Glutamatergic neuron (in vitro differentiated cells): ENCODE results near the gene PDK2. TPM values are rescaled to one million over a fixed set of nuclear protein-coding genes. Genes with fewer than 3 reads are reported as not detected.
A peak's percentile ranks its signal among the peaks of the same experiment; 100 is the strongest.

Experiments used
- DNase-seq: peaks from one replicate; pipeline ENCODE4 v3.0.0; 2022
- H3K27ac Mint-ChIP-seq: one replicate; pipeline ENCODE4 v1.8.0; 2020; ENCODE audit warnings: mild to moderate bottlenecking, mixed read lengths, inconsistent platforms; ENCODE audit not compliant: unreplicated experiment
- H3K27me3 Mint-ChIP-seq: one replicate; pipeline ENCODE4 v1.8.0; 2020; ENCODE audit warnings: mild to moderate bottlenecking, moderate library complexity, mixed read lengths, inconsistent platforms; ENCODE audit not compliant: unreplicated experiment
- H3K36me3 Mint-ChIP-seq: one replicate; pipeline ENCODE4 v1.8.0; 2020; ENCODE audit warnings: mild to moderate bottlenecking, mixed read lengths, inconsistent platforms; ENCODE audit not compliant: unreplicated experiment
- H3K4me1 Mint-ChIP-seq: one replicate; pipeline ENCODE4 v1.8.0; 2020; ENCODE audit warnings: mild to moderate bottlenecking, low read depth, mixed read lengths, inconsistent platforms; ENCODE audit not compliant: unreplicated experiment
- H3K4me3 Mint-ChIP-seq: one replicate; pipeline ENCODE4 v1.8.0; 2020; ENCODE audit warnings: mild to moderate bottlenecking, mixed read lengths, inconsistent platforms; ENCODE audit not compliant: unreplicated experiment
- H3K9me3 Mint-ChIP-seq: one replicate; pipeline ENCODE4 v1.8.0; 2020; ENCODE audit warnings: mild to moderate bottlenecking, moderate library complexity, mixed read lengths, inconsistent platforms; ENCODE audit not compliant: unreplicated experiment
- CTCF ChIP-seq: fragments of 200-600 bp; sonication (generic); IDR thresholded peaks from one replicate; pipeline ENCODE4 v1.5.0; 2021; ENCODE audit not compliant: partially characterized antibody, unreplicated experiment
- total RNA-seq: library from RNA; stranded (reverse); fragmentation: NEBNext Ultra II Directional; extraction: Animal tissue kit (Norgen Biotek cat#: 25700); gene quantifications from one replicate; pipeline ENCODE4 v1.2.1, GENCODE V29; 2021; ENCODE audit not compliant: unreplicated experiment

PDK2 gene
- total RNA-seq, 1 donor from 2014 or later, result 36.9 TPM

GRCh38 chr17:50095626-50096037 is 481 bp downstream of the PDK2 start:
- Mint-ChIP-seq H3K36me3 (no peaks in the 10 kb centered on the region), H3K4me1 (peaks cover 19% of the 10 kb centered on the region), H3K27me3 (peaks cover 13% of the 10 kb centered on the region), H3K27ac (peak overlapping the region; percentile 85), H3K9me3 (peaks cover 9% of the 10 kb centered on the region), H3K4me3 (peak overlapping the region; percentile 98)
- DNase-seq, result peak; percentile 16
- no peak for TF ChIP-seq CTCF

GRCh38 chr17:50096092-50096491 is 941 bp downstream of the PDK2 start:
- no peak for DNase-seq
- Mint-ChIP-seq H3K36me3 (no peaks in the 10 kb centered on the region), H3K27ac (no peak overlapping the region), H3K4me1 (peaks cover 23% of the 10 kb centered on the region), H3K27me3 (peaks cover 13% of the 10 kb centered on the region), H3K4me3 (peak overlapping the region; percentile 98), H3K9me3 (peaks cover 13% of the 10 kb centered on the region)
- no peak for TF ChIP-seq CTCF

- Mint-ChIP-seq H3K36me3 (no peaks in the 10 kb centered on the region), H3K9me3 (peaks cover 14% of the 10 kb centered on the region), H3K27ac (no peak overlapping the region), H3K4me1 (peaks cover 29% of the 10 kb centered on the region), H3K27me3 (peaks cover 13% of the 10 kb centered on the region), H3K4me3 (no peak overlapping the region)
- peak; percentile 2 for DNase-seq
- no peak for TF ChIP-seq CTCF
Measured at GRCh38 chr17:50096758-50097157, 1.6 kb downstream of the PDK2 start.

- H3K4me1 Mint-ChIP-seq, result peaks cover 31% of the 10 kb centered on the region
- peaks cover 12% of the 10 kb centered on the region for H3K9me3 Mint-ChIP-seq
- no peak for DNase-seq
- no peak for TF ChIP-seq CTCF
- no peaks in the 10 kb centered on the region for H3K36me3 Mint-ChIP-seq
- H3K27me3 Mint-ChIP-seq, result peaks cover 13% of the 10 kb centered on the region
- H3K4me3 Mint-ChIP-seq, result no peak overlapping the region
- H3K27ac Mint-ChIP-seq, result no peak overlapping the region
Measured at GRCh38 chr17:50097455-50097854, 2.3 kb downstream of the PDK2 start.

- TF ChIP-seq CTCF, result no peak
- H3K4me1 Mint-ChIP-seq, result peaks cover 34% of the 10 kb centered on the region
- H3K9me3 Mint-ChIP-seq, result peaks cover 14% of the 10 kb centered on the region
- H3K4me3 Mint-ChIP-seq, result no peak overlapping the region
- H3K36me3 Mint-ChIP-seq, result no peaks in the 10 kb centered on the region
- no peak for DNase-seq
- H3K27me3 Mint-ChIP-seq, result peaks cover 13% of the 10 kb centered on the region
- H3K27ac Mint-ChIP-seq, result no peak overlapping the region
Measured at GRCh38 chr17:50097926-50098325, 2.8 kb downstream of the PDK2 start.
